ENCODE data around the gene BTD. TPM values are rescaled to one million over a fixed set of nuclear protein-coding genes. Genes with fewer than 3 reads are reported as not detected.
A peak's percentile ranks its signal among the peaks of the same experiment; 100 is the strongest.

Gene BTD
- total RNA-seq, 2 donors from 2014 or later, result 6.8 to 8.3 TPM

DNA sequence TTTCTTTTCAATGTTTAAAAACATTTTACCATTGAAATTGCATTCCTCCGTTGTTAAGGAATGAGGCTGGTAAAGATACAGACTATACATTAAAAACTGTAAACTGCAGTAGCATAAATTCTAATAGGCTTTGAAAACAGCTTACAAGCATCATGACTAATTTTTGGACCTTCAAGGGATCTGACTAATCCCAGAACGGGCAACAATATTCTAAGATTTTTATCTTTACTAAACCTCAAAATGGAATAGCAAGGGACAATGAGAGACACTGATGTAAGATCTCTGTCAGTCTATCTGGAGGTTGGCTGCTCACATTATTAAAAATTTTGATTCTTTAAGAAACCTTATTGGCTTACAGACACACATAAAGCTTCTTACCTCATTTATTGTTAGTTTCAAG is 74.7 kb downstream of the BTD start:
- Mint-ChIP-seq H3K27ac (no peak overlapping the region), H3K36me3 (peaks cover 4% of the 10 kb centered on the region), H3K27me3 (no peaks in the 10 kb centered on the region), H3K4me1 (ENCODE audit: low read depth in 2 of 2) (no peaks in the 10 kb centered on the region), H3K9me3 (no peaks in the 10 kb centered on the region), H3K4me3 (no peak overlapping the region)
- DNase-seq (ENCODE audit: low spot score) (no peak), ATAC-seq (no peak)

- peaks cover 0 to 2% of the 10 kb centered on the region in 2 donors for H3K4me1 Mint-ChIP-seq (ENCODE audit: low read depth in 2 of 2)
- DNase-seq (ENCODE audit: low spot score) (no peak), ATAC-seq (no peak)
- no peaks in the 10 kb centered on the region for H3K27me3 Mint-ChIP-seq
- H3K9me3 Mint-ChIP-seq, result no peaks in the 10 kb centered on the region
- no peak overlapping the region for H3K27ac Mint-ChIP-seq
- H3K36me3 Mint-ChIP-seq, result peaks cover 4% of the 10 kb centered on the region
- H3K4me3 Mint-ChIP-seq, result no peak overlapping the region
Measured at GRCh38 chr3:15679306-15679705, 77.8 kb downstream of the BTD start.

GRCh38 chr3:15681668-15682067 is 80.1 kb downstream of the BTD start:
- DNase-seq (ENCODE audit: low spot score) (no peak), ATAC-seq (no peak)
- Mint-ChIP-seq H3K27me3 (no peaks in the 10 kb centered on the region), H3K9me3 (no peaks in the 10 kb centered on the region), H3K4me1 (ENCODE audit: low read depth in 2 of 2) (peaks cover 0 to 2% of the 10 kb centered on the region in 2 donors), H3K27ac (no peak overlapping the region), H3K4me3 (no peak overlapping the region), H3K36me3 (peaks cover 9% of the 10 kb centered on the region)

- H3K9me3 Mint-ChIP-seq, result no peaks in the 10 kb centered on the region
- no peak overlapping the region for H3K4me3 Mint-ChIP-seq
- no peak overlapping the region for H3K27ac Mint-ChIP-seq
- ATAC-seq, result no peak
- H3K4me1 Mint-ChIP-seq (ENCODE audit: low read depth in 2 of 2), result peaks cover 0 to 2% of the 10 kb centered on the region in 2 donors
- H3K36me3 Mint-ChIP-seq, result peaks cover 9% of the 10 kb centered on the region
- H3K27me3 Mint-ChIP-seq, result no peaks in the 10 kb centered on the region
- DNase-seq (ENCODE audit: low spot score), result no peak
Measured at GRCh38 chr3:15682561-15683185, 81.1 kb downstream of the BTD start.

DNA sequence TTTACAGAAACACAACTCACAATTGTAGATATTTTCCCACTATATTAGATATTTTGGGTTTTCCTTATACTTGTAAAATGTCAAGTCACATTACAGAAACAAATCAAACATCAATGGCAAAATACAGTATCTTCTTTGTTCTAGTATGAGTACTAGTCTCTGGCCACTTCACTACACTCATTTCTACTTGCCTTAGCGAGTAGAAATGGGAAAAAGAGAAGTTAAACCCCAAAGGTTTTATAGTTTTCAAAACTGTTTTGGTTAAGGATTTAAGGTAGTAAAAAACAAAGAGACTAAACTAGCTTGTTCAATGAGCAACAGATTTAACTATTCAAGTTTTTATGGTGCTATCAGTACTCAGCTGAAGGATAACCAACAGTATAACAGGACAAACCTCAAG is 81.7 kb downstream of the BTD start:
- no peaks in the 10 kb centered on the region for H3K27me3 Mint-ChIP-seq
- DNase-seq (ENCODE audit: low spot score) (no peak), ATAC-seq (no peak)
- peaks cover 9% of the 10 kb centered on the region for H3K36me3 Mint-ChIP-seq
- H3K27ac Mint-ChIP-seq, result no peak overlapping the region
- H3K4me3 Mint-ChIP-seq, result no peak overlapping the region
- H3K9me3 Mint-ChIP-seq, result no peaks in the 10 kb centered on the region
- peaks cover 0 to 2% of the 10 kb centered on the region in 2 donors for H3K4me1 Mint-ChIP-seq (ENCODE audit: low read depth in 2 of 2)

DNA sequence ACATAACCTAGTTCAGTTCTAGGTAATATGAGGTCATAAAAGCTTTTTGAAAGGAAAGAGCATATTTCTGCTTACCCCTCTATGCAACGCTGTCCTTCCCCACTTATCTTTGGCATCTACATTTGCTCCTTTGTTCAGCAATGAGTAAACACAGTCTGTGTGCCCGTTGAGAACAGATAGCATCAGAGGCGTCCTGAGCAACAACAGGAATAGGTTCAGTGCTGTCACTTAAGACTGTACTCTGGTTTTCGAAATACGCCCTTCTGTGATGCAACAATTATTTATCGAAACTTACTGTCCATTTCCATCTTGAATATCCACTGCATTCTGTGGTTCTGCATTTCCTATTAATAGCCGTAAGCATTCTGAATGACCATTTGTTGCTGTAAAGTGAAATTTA is 84.4 kb downstream of the BTD start:
- Mint-ChIP-seq H3K27me3 (no peaks in the 10 kb centered on the region), H3K4me1 (ENCODE audit: low read depth in 2 of 2) (peaks cover 0 to 2% of the 10 kb centered on the region in 2 donors), H3K27ac (peak overlapping the region in 1 of 2 donors; percentile 7), H3K9me3 (no peaks in the 10 kb centered on the region), H3K36me3 (peaks cover 8% of the 10 kb centered on the region), H3K4me3 (no peak overlapping the region)
- DNase-seq (ENCODE audit: low spot score), result no peak
- ATAC-seq, result peak in 1 of 2 donors; percentile 65

DNA sequence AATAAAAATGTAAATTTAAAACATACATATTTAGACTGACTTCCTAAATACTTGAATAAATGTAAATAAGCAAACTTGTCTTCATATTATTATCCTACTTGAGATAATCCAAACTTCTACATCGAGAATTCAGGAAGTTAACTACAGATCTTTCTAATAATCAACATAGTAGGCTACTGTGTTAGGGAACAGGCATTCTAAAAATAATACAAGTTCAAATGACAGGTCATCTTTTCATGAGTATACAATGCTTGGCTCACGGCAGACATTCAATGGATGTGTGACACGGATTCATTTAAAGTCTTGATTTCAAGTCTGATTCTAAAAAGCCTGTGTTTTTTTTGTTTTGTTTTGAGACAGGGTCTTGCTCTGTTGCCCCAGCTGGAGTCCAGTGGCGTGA is 88.7 kb downstream of the BTD start:
- H3K27me3 Mint-ChIP-seq, result no peaks in the 10 kb centered on the region
- H3K36me3 Mint-ChIP-seq, result peaks cover 6% of the 10 kb centered on the region
- H3K4me3 Mint-ChIP-seq, result no peak overlapping the region
- no peak for ATAC-seq
- DNase-seq (ENCODE audit: low spot score), result no peak
- H3K9me3 Mint-ChIP-seq, result no peaks in the 10 kb centered on the region
- peaks cover 5 to 13% of the 10 kb centered on the region in 2 donors for H3K4me1 Mint-ChIP-seq (ENCODE audit: low read depth in 2 of 2)
- H3K27ac Mint-ChIP-seq, result no peak overlapping the region

DNA sequence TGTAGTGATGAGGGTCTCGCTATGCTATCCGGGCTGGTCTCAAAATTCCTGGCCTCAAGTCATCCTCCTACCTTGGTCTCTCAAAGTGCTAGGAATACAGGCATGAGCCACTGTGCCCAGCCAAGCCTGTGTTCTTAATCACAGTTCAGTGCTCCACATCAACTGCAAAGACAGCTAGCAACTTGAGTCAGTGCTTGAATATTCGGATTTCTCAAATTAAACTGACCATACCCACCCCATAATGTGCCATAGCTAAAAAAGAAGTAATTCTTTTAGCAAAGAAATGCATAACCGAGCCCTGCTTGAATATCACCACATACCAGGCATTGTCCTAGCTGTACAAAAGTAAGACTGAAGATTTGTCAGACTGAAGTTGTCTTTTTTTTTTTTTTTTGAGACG is 89.2 kb downstream of the BTD start:
- no peaks in the 10 kb centered on the region for H3K27me3 Mint-ChIP-seq
- no peak overlapping the region for H3K4me3 Mint-ChIP-seq
- peaks cover 5 to 13% of the 10 kb centered on the region in 2 donors for H3K4me1 Mint-ChIP-seq (ENCODE audit: low read depth in 2 of 2)
- DNase-seq (ENCODE audit: low spot score), result no peak
- peaks cover 4% of the 10 kb centered on the region for H3K36me3 Mint-ChIP-seq
- no peak for ATAC-seq
- H3K9me3 Mint-ChIP-seq, result no peaks in the 10 kb centered on the region
- H3K27ac Mint-ChIP-seq, result no peak overlapping the region

DNA sequence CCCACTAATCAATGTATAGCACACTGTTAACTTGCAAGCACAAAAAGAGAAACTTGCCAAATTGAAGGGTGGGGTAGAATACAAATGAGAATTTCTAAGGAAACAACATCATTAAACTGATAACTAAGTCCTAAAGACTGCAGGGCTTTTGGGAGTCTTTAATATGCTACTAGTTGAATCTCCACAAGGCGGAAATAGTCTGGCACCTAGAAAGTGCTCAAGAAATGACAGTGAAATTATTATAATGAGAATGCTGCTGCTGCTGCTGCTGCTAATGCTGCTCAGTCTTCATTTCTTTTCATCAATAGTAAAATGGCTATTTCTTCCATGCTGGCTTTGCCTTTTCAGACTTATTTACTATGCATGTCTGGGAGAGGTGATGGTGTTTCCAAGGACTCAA is 91.8 kb downstream of the BTD start:
- peak overlapping the region in 1 of 2 donors; percentile 14 for H3K27ac Mint-ChIP-seq
- no peaks in the 10 kb centered on the region for H3K9me3 Mint-ChIP-seq
- ATAC-seq, result no peak
- no peaks in the 10 kb centered on the region for H3K27me3 Mint-ChIP-seq
- DNase-seq (ENCODE audit: low spot score), result no peak
- peaks cover 9% of the 10 kb centered on the region for H3K36me3 Mint-ChIP-seq
- no peak overlapping the region for H3K4me3 Mint-ChIP-seq
- peaks cover 5 to 13% of the 10 kb centered on the region in 2 donors for H3K4me1 Mint-ChIP-seq (ENCODE audit: low read depth in 2 of 2)

DNA sequence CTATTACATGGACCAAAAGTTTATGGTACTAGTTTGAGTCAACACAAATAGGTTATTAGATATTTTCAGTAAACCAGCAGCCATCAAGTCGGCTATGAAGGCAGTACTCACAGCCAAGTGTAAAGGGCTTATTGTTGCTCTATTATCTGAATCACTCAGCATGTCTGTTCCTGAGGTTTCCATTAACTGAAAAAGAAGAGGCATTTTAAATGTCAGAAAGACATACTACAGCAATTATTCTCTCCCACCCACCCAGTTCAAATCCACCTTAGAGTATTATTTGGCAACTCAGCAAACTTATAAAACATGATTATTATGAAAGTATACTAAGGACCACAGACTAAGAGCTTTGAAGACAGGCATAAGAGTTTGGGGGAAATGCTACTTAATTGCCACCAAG is 93.1 kb downstream of the BTD start:
- ATAC-seq (no peak), DNase-seq (ENCODE audit: low spot score) (no peak)
- H3K27ac Mint-ChIP-seq, result peak overlapping the region in 1 of 2 donors; percentile 14
- no peak overlapping the region for H3K4me3 Mint-ChIP-seq
- H3K9me3 Mint-ChIP-seq, result no peaks in the 10 kb centered on the region
- peaks cover 5% of the 10 kb centered on the region for H3K36me3 Mint-ChIP-seq
- H3K27me3 Mint-ChIP-seq, result no peaks in the 10 kb centered on the region
- peaks cover 8 to 13% of the 10 kb centered on the region in 2 donors for H3K4me1 Mint-ChIP-seq (ENCODE audit: low read depth in 2 of 2)

Other genes with a start within 250 kb of the BTD start
- gene METTL6, start 174.2 kb upstream of the BTD start, total RNA-seq, result 10 to 100 TPM; 17.6 to 22.8 TPM
- gene EAF1, start 174.1 kb upstream of the BTD start, total RNA-seq, result 10 to 100 TPM; 41.8 to 74.3 TPM
- gene COLQ, start 80.0 kb upstream of the BTD start, total RNA-seq, result 10 to 100 TPM in 1 of 2 donors, 1 to 10 TPM in 1; 7.8 to 31.8 TPM
- gene HACL1, start 176 bp upstream of the BTD start, total RNA-seq, result 10 to 100 TPM; 24.4 to 28.0 TPM
- 10 to 100 TPM; 29.3 to 50.0 TPM for gene ANKRD28, start 196.2 kb downstream of the BTD start, total RNA-seq